Measurements from ENCODE around the gene MAN1C1.

The MAN1C1 gene

GRCh38 chr1:25772164-25772563 is 155.6 kb downstream of the MAN1C1 start:
- TF ChIP-seq FOXM1 (IDR thresholded peaks at IDR 0.05; ENCODE audit: borderline replicate concordance, low read depth): no peak
- no peak for TF ChIP-seq TCF12 (IDR thresholded peaks at IDR 0.05; ENCODE audit: low read depth)
- TF ChIP-seq NFIC (IDR thresholded peaks at IDR 0.05): no peak
- no peak for TF ChIP-seq CREB1 (IDR thresholded peaks at IDR 0.05; ENCODE audit: low read depth)
- no peak for TF ChIP-seq REST (IDR thresholded peaks at IDR 0.05; ENCODE audit: low read depth)
- TF ChIP-seq MAX (IDR thresholded peaks at IDR 0.05): no peak
- TF ChIP-seq TAF1 (IDR thresholded peaks at IDR 0.05; ENCODE audit: low read depth): no peak
- TF ChIP-seq EP300 (IDR thresholded peaks at IDR 0.05; ENCODE audit: borderline replicate concordance): no peak
- no peak for TF ChIP-seq RAD21 (IDR thresholded peaks at IDR 0.05; ENCODE audit: low read depth)
- TF ChIP-seq EGR1 (IDR thresholded peaks at IDR 0.05): no peak
- no peak for TF ChIP-seq CEBPB (IDR thresholded peaks at IDR 0.05)
- no peak for TF ChIP-seq TEAD4 (IDR thresholded peaks at IDR 0.05)
- TF ChIP-seq YY1 (IDR thresholded peaks at IDR 0.05; ENCODE audit: low read depth): no peak
- TF ChIP-seq ZBTB7A (IDR thresholded peaks at IDR 0.05; ENCODE audit: low read depth): no peak
- TF ChIP-seq, protein P1, sequence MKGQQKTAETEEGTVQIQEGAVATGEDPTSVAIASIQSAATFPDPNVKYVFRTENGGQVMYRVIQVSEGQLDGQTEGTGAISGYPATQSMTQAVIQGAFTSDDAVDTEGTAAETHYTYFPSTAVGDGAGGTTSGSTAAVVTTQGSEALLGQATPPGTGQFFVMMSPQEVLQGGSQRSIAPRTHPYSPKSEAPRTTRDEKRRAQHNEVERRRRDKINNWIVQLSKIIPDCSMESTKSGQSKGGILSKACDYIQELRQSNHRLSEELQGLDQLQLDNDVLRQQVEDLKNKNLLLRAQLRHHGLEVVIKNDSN (IDR thresholded peaks at IDR 0.05): no peak

- no peak for TF ChIP-seq EGR1 (IDR thresholded peaks at IDR 0.05)
- TF ChIP-seq CEBPB (IDR thresholded peaks at IDR 0.05): no peak
- no peak for TF ChIP-seq TEAD4 (IDR thresholded peaks at IDR 0.05)
- TF ChIP-seq, protein P1 (IDR thresholded peaks at IDR 0.05): no peak
- TF ChIP-seq MAX (IDR thresholded peaks at IDR 0.05): no peak
- TF ChIP-seq TCF12 (IDR thresholded peaks at IDR 0.05; ENCODE audit: low read depth): no peak
- no peak for TF ChIP-seq YY1 (IDR thresholded peaks at IDR 0.05; ENCODE audit: low read depth)
- TF ChIP-seq ZBTB7A (IDR thresholded peaks at IDR 0.05; ENCODE audit: low read depth): no peak
- no peak for TF ChIP-seq FOXM1 (IDR thresholded peaks at IDR 0.05; ENCODE audit: borderline replicate concordance, low read depth)
- no peak for TF ChIP-seq NFIC (IDR thresholded peaks at IDR 0.05)
- no peak for TF ChIP-seq RAD21 (IDR thresholded peaks at IDR 0.05; ENCODE audit: low read depth)
- no peak for TF ChIP-seq TAF1 (IDR thresholded peaks at IDR 0.05; ENCODE audit: low read depth)
- no peak for TF ChIP-seq EP300 (IDR thresholded peaks at IDR 0.05; ENCODE audit: borderline replicate concordance)
- TF ChIP-seq REST (IDR thresholded peaks at IDR 0.05; ENCODE audit: low read depth): no peak
Measured at GRCh38 chr1:25772692-25773245, 156.2 kb downstream of the MAN1C1 start.

DNA sequence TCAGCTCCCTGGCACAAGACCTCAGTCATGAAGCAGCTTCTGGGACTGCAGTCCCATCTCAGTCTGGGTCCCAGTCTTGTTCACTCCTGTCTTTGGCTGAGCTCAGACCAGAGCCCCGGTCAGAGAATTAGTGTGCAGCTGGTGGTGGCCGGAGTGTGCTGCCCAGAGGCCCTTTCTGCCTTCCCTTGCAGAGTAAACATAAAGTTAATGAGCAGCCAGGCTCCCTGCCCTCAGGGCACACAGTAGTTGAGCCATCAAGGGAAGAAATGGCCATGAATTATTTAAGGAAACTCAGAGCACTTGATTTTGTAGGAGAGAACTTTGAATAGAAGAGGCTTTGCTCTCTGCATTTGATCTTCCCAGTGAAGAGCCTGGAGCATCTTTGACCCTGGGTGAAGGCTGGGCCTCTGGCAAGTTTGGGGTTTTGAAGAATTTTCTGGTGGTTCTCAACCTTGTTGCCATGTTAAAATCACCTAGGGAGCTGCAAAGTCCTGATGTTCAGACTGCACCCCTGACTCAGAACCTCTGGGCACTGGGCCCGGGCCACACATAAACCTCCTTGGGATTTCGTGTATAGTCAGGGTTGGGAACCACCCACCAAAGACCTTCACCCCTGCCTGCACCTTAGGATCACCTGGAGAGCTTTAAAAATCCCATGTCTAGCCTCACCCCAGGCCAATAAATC is 157.0 kb downstream of the MAN1C1 start:
- TF ChIP-seq RAD21 (IDR thresholded peaks at IDR 0.05; ENCODE audit: low read depth) (no peak), TEAD4 (IDR thresholded peaks at IDR 0.05) (no peak), REST (IDR thresholded peaks at IDR 0.05; ENCODE audit: low read depth) (no peak), FOXM1 (IDR thresholded peaks at IDR 0.05; ENCODE audit: borderline replicate concordance, low read depth) (no peak), NFIC (IDR thresholded peaks at IDR 0.05) (no peak), TCF12 (IDR thresholded peaks at IDR 0.05; ENCODE audit: low read depth) (no peak), TAF1 (IDR thresholded peaks at IDR 0.05; ENCODE audit: low read depth) (no peak), CREB1 (IDR thresholded peaks at IDR 0.05; ENCODE audit: low read depth) (no peak), CEBPB (IDR thresholded peaks at IDR 0.05) (no peak), EP300 (IDR thresholded peaks at IDR 0.05; ENCODE audit: borderline replicate concordance) (no peak), YY1 (IDR thresholded peaks at IDR 0.05; ENCODE audit: low read depth) (no peak), ZBTB7A (IDR thresholded peaks at IDR 0.05; ENCODE audit: low read depth) (no peak), EGR1 (IDR thresholded peaks at IDR 0.05) (no peak), MAX (IDR thresholded peaks at IDR 0.05) (no peak)
- TF ChIP-seq, protein P1 (IDR thresholded peaks at IDR 0.05): no peak
